M059J (cell line): ENCODE data around the gene SEC16A. TPM values are rescaled to one million over a fixed set of nuclear protein-coding genes. Genes with fewer than 3 reads are reported as not detected.
A peak's percentile ranks its signal among the peaks of the same experiment; 100 is the strongest.

Source experiments
- DNase-seq: peaks from one replicate; pipeline ENCODE4 v3.0.0-alpha.2; 2012; ENCODE audit warnings: low read depth
- total RNA-seq: library from RNA; depleted of rRNA; stranded (reverse); fragments of >200 nt; shearing (Covaris generic); gene quantifications from 2 replicates; pipeline ENCODE4 v1.2.3, GENCODE V29; 2014; rRNA removed

The SEC16A gene
- total RNA-seq, 1 experiment from 2014 or later, result 42.6 TPM

DNA sequence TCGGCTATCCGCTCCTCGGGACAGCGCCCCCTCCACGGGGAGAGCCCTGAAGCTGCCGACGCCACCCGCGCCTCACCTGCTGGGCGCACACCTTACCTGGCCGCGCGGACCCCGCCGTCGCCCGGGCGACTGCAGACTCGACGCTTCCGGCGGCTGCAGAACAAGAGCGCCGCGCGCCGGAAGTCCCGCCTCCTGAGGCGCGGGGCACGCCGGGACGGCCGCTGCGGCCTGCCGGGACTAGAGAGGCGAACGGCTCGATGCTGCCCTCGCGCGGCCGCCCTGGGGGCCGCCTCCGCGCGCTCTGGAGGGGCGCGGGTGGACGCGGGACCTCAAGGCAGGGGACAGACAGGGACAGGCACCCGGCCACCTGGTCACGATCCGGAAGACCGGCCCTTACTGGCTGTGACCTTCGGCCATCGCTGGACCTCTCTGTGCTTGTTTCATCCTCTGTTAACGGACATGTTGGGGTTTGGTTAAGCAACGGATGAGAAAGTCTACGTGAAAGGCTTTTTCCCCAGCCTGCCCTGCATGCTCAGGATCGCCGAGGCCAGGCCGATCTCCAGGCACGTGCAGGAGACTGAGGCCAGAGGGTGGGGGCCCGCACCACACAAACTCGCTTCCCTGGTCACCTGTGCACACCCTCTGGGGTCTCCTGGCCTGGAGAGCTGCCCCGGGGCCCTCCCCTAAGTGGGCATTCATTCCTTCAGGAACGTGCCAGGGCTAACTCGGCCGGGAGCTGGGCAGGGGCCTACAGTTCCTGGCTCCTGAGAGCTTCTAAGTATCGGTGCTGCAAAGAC, 82.6 kb downstream of the SEC16A start, which contains the start of gene SNAPC4:
TSS of gene SNAPC4 (minus strand) at position 133 of the 797 bp plus-strand sequence. CDS start 1,742 bp downstream, outside the sequence.
- peak; percentile 85 for DNase-seq

DNA sequence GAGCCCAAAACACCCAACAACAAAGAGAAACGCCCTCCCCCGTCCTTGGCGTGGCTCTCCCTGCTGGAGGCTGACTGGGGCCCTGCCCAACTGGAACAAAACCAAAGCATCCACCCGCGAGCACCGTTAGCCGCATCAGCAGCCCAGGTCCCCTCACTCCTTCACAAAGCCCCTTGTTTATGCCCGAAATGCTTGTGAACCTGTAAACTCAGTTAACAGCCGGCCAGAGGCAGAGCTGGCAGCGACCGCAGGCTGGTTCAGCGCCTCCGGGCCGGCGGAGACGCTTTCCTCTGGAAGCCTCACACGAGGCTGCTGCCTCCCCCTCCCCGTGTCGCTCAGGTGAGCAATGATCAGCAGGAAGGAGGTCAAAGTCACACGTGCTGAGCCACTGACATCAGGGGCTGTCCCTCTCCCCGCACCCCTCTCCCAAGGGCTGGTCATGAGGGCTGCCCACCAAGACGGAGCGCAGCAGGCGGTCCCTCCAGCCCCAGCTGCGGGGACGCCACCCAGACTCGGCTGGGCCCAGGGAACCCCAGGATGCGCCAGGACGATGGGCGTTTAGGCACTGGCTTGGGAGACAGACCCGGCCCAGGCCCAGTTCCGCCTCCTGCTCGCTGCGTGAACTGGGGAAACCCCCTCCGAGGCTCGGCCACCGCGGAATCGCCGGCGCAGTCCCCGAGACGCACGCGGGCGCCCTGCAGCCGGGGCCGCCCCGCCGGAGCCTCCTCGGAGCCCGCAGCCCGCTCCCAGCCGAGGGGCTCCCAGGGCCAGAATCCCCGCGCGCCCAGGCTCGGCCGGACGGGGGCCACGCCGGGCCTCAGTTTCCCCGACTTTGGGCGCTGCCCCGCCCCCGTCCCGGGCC, 83.4 kb downstream of the SEC16A start:
- peak; percentile 20 for DNase-seq

DNA sequence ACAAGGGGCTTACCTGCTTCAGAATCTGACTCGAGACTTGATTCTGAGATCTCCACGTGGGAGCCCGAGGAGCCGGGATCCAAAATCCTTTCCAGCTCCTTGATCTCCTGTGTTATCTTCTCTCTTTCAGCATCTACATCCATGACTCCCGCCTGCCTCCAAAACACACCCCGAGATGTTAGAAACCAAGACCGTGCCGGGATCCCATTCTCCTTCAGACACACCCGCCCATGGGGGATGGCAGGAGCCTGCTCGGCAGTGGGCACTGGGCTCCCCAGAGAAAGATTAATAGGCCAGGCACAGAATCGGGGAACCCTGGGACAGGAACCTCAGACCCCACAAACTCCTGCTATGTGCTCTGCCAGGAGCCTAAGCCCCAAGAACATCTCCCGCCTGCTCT, 84.6 kb downstream of the SEC16A start:
- no peak for DNase-seq

DNA sequence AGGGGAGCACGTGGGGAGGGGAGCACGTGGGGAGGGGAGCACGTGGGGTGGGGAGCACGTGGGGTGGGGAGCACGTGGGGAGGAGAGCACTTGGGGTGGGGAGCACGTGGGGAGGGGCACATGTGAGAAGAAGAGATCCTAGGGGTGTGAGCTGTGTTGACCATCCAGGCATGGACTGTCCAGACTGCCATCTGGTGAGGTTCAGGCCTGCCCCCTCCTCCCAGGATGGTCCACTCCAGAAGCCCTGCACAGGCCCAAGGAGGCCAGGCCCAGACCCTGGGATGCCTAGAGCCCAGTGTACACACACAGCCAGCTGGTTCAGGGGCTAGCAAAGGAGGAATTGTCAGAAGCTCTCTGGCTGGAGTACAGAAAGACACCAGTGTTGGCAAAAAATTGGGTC, 85.2 kb downstream of the SEC16A start:
- no peak for DNase-seq

DNA sequence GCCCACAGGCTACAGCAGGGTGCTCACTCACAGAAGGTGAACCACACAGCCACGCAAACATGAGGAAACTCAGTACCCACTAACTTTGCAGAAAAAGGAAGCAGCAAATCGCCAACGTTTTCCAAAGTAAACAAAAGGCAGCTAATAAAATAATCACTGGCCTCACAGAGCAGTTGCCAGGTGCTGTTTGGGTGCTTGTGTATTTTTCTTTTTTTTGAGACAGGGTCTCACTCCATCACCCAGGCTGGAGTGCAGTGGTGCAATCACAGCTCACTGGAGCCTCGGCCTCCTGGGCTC, 86.7 kb downstream of the SEC16A start:
- no peak for DNase-seq

DNA sequence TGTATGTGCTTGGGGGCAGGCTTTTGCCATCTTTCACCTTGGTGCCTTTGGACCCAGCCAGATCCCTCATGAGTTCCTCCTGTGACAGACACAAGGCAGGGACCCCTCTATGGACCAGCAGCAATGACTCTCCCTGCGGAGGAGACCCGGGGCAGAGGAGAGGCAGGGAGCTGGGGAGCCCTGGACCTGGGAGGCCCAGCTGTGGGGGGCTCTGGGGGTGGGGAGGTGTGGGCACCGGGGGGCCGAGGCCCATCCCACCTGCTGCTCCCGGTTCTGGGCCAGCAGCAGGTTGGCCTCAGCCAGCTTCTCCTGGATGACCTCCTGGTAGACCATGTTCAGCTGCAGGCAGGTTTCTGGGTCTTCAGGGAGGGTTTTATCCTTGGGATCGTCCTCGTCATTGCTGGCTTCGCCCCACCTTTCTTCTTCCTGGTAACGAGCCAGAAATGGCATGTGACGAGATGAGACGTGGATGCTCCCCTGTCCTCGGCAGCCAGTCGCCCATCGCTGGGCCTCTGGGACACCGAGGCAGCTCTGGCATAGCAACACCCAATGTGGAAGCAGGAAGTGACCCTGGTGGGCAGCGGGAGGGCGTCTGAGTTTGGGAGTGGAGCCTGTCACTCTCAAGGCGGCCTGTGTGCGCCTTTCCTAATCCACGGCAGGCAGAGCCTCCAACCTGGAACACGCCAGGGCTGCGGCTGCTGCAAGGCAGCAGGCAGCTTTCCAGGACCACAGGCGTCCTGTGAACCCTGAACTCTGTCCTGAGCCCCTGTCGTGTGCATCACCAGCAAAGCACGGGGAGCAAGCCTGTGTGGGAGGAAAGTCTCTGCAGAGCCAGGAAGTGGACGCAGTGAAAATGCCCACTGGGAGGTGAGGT, 87.3 kb downstream of the SEC16A start:
- no peak for DNase-seq

DNA sequence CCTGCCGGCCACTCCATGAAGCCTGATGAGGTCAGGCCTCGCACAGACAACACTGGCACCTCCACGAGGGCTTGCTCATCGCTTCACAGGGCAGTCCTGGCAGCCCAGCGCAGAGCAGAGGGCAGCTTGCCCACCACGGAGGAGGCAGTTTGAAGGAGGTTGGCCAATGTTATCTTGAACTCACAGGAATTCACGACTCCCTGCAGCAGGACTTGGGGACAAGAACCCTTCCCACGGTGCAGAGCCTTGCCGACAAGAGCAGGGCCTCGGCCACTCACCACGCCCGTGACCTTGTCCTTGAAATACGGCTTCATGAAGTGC, 87.9 kb downstream of the SEC16A start:
- DNase-seq, result no peak

DNA sequence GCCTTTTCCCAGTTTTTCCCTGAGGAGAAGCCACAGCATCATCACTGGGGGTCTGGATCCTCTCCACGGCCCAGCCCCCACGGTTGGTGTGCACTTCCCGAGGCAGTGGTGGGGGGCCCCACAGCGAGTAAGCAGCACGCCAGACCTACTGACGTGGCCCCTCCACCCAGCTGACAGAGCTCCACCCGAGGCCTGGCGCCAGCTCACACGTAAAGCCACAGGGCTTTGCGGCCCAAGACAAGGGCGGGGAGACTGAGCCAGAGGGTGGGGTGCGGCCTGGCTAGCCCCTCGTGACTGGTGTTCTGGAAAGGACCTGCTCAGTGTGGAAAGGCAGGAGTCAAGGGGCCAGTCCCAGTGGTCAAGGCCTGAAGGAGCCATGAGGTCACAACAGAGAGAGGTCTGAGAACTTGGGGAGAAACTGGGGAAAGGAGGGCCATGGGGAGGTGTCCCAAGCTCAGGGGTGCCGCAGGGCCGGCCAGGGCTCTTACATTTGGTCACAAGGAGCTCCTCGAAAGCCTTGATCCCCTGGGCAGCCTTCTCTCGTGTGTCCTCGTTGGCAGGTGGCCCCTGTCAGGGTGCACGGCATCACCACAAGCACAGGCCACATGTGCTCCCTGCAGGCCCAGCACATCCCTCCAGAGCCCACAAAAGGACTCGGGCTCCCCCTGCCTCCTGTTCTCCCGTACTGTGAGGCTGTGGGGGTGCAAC, 88.4 kb downstream of the SEC16A start:
- no peak for DNase-seq

DNA sequence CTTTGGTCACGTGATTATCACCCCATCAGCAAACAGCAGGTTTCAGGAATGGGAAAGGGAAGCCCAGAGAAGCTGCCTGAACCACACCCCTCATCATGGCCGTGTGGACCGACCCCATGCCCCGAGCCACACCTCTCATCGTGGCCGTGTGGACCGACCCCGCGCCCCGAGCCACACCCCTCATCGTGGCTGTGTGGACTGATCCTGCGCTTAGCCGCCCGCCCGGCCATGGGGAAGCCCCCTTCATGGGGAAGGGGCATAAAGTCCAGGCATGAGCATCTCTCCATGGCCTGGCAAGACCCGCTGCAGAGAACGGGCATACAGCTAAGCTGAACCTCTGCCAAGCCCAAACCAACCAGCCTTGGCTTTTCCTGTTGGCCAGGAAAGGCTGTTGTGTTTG, 89.3 kb downstream of the SEC16A start:
- DNase-seq, result no peak

DNA sequence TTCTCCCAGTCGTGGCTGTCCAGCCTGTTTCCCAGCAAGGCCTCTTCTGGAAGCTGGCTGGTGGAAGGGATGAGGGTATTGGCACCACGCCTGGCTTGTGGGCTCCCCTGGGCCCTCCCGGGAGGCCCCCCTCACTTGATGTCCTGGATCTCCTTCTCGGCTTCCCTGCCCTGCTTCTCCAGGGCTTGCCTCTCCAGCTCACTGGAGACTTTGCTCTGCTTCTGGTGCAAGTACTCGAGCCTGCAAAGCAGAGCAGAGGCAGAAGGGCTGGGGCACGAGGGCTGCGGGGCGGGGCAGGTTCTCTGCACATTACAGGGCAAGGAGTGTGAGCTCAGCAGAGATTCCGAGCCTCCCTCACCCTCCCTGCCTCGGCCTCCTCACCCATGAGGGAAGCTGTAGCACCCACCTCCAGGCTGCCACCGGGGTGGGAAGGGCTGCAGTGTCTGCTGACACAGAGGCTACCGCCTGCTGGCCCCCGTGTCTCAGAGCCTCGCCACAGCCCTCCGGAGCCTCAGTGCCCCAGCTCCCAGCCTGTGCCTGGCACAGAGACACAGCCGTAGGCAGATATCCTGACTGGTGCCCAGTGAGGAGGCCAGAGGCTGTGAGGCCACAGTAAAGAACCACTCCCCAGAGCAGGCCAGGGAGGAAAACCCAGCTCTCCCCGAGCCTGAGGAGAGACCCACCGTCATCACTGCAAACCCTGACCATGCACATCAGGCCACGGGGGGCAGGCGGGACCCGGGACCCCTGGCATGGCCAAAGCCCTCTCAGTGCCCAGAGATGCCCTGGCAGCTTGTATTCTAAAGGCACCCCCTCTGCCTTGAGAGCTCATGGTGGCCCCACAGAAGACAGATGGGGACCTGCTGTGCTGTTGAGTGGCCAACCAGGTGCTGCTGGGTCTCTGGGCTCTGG, 90.0 kb downstream of the SEC16A start:
- DNase-seq, result no peak

DNA sequence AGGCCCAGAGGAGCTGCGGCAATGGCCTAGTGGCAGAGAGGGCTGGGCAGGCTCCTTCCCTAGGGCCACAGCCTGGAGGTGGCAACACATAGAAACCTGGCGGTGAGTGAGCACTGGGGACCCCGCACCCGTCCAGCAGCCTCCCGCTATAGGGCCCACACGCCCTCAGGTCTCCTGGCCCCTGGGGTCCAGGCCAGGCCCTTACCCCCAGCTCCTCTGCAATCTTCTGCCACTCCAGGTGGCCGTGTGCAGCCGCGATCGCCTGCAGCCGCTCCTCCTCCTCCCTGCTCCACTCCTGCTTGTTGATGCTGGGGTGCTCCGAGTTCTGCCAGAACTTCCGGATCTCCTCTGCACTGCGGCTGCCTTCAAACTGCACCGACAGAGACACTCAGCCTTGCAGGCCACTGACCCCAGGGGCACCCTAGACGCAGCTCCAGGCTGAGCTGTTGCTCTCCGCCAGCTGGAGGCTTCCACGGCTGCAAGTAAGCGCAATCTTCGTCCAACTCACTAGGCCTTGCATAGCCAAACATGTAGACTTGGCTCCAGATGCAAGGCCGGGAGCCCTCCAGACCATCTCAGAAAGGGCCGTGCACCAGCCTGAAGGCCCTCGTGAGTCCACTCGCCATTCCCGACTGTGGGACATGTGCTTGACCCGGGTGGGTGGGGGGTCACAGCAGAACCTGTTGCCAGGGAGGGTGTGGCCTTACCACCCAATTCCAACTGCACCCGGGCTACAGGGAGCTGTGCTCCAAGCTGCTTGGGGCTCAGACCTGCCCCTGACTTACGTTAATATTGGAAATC, 90.9 kb downstream of the SEC16A start:
- no peak for DNase-seq

Other genes starting within 250 kb of the SEC16A start
- 7.1 and 20.1 TPM in 2 replicates for gene QSOX2, start 237.2 kb downstream of the SEC16A start, total RNA-seq
- gene CCDC187, start 178.9 kb downstream of the SEC16A start, total RNA-seq, result not detected in 2 replicates
- gene GPSM1, start 155.5 kb downstream of the SEC16A start, total RNA-seq, result 4.5 and 12.5 TPM in 2 replicates
- gene DNLZ, start 119.3 kb downstream of the SEC16A start, total RNA-seq, result 35.9 and 56.6 TPM in 2 replicates
- gene CARD9, start 109.4 kb downstream of the SEC16A start, total RNA-seq, result 0.05 and 0.12 TPM in 2 replicates
- 3.0 and 8.1 TPM in 2 replicates for gene SNAPC4, start 82.9 kb downstream of the SEC16A start, total RNA-seq
- gene ENTR1, start 72.4 kb downstream of the SEC16A start, total RNA-seq, result 42.3 and 64.2 TPM in 2 replicates
- gene PMPCA, start 72.4 kb downstream of the SEC16A start, total RNA-seq, result 41.4 and 88.7 TPM in 2 replicates
- 7.6 TPM in 2 replicates for gene INPP5E, start 43.2 kb downstream of the SEC16A start, total RNA-seq
- gene NOTCH1, start 63.0 kb upstream of the SEC16A start, total RNA-seq, result 6.4 and 12.1 TPM in 2 replicates
- 18.0 and 20.9 TPM in 2 replicates for gene EGFL7, start 179.9 kb upstream of the SEC16A start, total RNA-seq
- gene AGPAT2, start 204.4 kb upstream of the SEC16A start, total RNA-seq, result 47.9 and 55.7 TPM in 2 replicates
- gene DIPK1B, start 229.5 kb upstream of the SEC16A start, total RNA-seq, result 1.5 and 1.6 TPM in 2 replicates